HG03354 (cell line): ENCODE measurements around the gene GFM2.
"Not testable (repeated sequence)": the region's sequence is repeated elsewhere in the genome, so short reads cannot be mapped to it uniquely, and the experiment has no call there.

Experiments used
- ATAC-seq: cut with Tn5 transposase; IDR thresholded peaks from one replicate; pipeline ENCODE4 v1.9.1; 2021; ENCODE audit warnings: mild to moderate bottlenecking; ENCODE audit not compliant: unreplicated experiment, poor library complexity, severe bottlenecking

GFM2 gene

GRCh38 chr5:74736759-74737158 is 30.2 kb downstream of the GFM2 start:
- no peak for ATAC-seq

GRCh38 chr5:74725331-74725730 is 41.6 kb downstream of the GFM2 start:
- no peak for ATAC-seq

- ATAC-seq: no peak
Measured at GRCh38 chr5:74722271-74722670, 44.6 kb downstream of the GFM2 start.

GRCh38 chr5:74717596-74717995 is 49.3 kb downstream of the GFM2 start:
- no peak for ATAC-seq

- no peak for ATAC-seq
Measured at GRCh38 chr5:74693191-74693590, 73.7 kb downstream of the GFM2 start.

- ATAC-seq: no peak
Measured at GRCh38 chr5:74686962-74687751, 79.8 kb downstream of the GFM2 start.

GRCh38 chr5:74685979-74686631 is 80.8 kb downstream of the GFM2 start:
- ATAC-seq: peak; percentile 61

- ATAC-seq: peak; percentile 81
Measured at GRCh38 chr5:74684900-74685851, 81.7 kb downstream of the GFM2 start, which contains the start of gene HEXB. Gene HEXB (plus strand): TSS chr5:74685233. CDS start chr5:74685261, 28 bp downstream.

GRCh38 chr5:74679966-74680365 is 87.0 kb downstream of the GFM2 start:
- ATAC-seq: no peak

- ATAC-seq: not testable (repeated sequence)
Measured at GRCh38 chr5:74679300-74679699, 87.6 kb downstream of the GFM2 start.

- not testable (repeated sequence) for ATAC-seq
Measured at GRCh38 chr5:74678123-74678522, 88.8 kb downstream of the GFM2 start.

- ATAC-seq: not testable (repeated sequence)
Measured at GRCh38 chr5:74676466-74676865, 90.5 kb downstream of the GFM2 start.

- ATAC-seq: no peak
Measured at GRCh38 chr5:74673011-74673790, 93.7 kb downstream of the GFM2 start.

GRCh38 chr5:74672215-74672877 is 94.6 kb downstream of the GFM2 start:
- ATAC-seq: no peak
